Measurements from ENCODE around the gene EIF4A2. TPM values are rescaled to one million over a fixed set of nuclear protein-coding genes. Genes with fewer than 3 reads are reported as not detected.

EIF4A2 gene
- total and polyA plus RNA-seq, 9 of the 15 experiments (the other 6 are each of a cell fraction or from before 2014, with no cell fraction given) = 307 to 754 (median 435) TPM

- TF ChIP-seq, protein P1, sequence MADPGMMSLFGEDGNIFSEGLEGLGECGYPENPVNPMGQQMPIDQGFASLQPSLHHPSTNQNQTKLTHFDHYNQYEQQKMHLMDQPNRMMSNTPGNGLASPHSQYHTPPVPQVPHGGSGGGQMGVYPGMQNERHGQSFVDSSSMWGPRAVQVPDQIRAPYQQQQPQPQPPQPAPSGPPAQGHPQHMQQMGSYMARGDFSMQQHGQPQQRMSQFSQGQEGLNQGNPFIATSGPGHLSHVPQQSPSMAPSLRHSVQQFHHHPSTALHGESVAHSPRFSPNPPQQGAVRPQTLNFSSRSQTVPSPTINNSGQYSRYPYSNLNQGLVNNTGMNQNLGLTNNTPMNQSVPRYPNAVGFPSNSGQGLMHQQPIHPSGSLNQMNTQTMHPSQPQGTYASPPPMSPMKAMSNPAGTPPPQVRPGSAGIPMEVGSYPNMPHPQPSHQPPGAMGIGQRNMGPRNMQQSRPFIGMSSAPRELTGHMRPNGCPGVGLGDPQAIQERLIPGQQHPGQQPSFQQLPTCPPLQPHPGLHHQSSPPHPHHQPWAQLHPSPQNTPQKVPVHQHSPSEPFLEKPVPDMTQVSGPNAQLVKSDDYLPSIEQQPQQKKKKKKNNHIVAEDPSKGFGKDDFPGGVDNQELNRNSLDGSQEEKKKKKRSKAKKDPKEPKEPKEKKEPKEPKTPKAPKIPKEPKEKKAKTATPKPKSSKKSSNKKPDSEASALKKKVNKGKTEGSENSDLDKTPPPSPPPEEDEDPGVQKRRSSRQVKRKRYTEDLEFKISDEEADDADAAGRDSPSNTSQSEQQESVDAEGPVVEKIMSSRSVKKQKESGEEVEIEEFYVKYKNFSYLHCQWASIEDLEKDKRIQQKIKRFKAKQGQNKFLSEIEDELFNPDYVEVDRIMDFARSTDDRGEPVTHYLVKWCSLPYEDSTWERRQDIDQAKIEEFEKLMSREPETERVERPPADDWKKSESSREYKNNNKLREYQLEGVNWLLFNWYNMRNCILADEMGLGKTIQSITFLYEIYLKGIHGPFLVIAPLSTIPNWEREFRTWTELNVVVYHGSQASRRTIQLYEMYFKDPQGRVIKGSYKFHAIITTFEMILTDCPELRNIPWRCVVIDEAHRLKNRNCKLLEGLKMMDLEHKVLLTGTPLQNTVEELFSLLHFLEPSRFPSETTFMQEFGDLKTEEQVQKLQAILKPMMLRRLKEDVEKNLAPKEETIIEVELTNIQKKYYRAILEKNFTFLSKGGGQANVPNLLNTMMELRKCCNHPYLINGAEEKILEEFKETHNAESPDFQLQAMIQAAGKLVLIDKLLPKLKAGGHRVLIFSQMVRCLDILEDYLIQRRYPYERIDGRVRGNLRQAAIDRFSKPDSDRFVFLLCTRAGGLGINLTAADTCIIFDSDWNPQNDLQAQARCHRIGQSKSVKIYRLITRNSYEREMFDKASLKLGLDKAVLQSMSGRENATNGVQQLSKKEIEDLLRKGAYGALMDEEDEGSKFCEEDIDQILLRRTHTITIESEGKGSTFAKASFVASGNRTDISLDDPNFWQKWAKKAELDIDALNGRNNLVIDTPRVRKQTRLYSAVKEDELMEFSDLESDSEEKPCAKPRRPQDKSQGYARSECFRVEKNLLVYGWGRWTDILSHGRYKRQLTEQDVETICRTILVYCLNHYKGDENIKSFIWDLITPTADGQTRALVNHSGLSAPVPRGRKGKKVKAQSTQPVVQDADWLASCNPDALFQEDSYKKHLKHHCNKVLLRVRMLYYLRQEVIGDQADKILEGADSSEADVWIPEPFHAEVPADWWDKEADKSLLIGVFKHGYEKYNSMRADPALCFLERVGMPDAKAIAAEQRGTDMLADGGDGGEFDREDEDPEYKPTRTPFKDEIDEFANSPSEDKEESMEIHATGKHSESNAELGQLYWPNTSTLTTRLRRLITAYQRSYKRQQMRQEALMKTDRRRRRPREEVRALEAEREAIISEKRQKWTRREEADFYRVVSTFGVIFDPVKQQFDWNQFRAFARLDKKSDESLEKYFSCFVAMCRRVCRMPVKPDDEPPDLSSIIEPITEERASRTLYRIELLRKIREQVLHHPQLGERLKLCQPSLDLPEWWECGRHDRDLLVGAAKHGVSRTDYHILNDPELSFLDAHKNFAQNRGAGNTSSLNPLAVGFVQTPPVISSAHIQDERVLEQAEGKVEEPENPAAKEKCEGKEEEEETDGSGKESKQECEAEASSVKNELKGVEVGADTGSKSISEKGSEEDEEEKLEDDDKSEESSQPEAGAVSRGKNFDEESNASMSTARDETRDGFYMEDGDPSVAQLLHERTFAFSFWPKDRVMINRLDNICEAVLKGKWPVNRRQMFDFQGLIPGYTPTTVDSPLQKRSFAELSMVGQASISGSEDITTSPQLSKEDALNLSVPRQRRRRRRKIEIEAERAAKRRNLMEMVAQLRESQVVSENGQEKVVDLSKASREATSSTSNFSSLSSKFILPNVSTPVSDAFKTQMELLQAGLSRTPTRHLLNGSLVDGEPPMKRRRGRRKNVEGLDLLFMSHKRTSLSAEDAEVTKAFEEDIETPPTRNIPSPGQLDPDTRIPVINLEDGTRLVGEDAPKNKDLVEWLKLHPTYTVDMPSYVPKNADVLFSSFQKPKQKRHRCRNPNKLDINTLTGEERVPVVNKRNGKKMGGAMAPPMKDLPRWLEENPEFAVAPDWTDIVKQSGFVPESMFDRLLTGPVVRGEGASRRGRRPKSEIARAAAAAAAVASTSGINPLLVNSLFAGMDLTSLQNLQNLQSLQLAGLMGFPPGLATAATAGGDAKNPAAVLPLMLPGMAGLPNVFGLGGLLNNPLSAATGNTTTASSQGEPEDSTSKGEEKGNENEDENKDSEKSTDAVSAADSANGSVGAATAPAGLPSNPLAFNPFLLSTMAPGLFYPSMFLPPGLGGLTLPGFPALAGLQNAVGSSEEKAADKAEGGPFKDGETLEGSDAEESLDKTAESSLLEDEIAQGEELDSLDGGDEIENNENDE (IDR thresholded peaks at IDR 0.05; ENCODE audit: low read depth, low read length) = no peak
- TF ChIP-seq GATAD2A (IDR thresholded peaks at IDR 0.05) (no peak), IRF2 (CRISPR knock-in tag; IDR thresholded peaks at IDR 0.05) (no peak), ZBTB12 (CRISPR knock-in tag; IDR thresholded peaks at IDR 0.05) (no peak), HDAC6 (IDR thresholded peaks at IDR 0.05; ENCODE audit: low read depth, low read length) (no peak), ATF3 (IDR thresholded peaks at IDR 0.05) (no peak), ATF3 (CRISPR knock-in tag; conservative IDR thresholded peaks at IDR 0.05) (0 out of 2 replicates have a peak, but pooled peaks have one; percentile 29), ZNF354B (CRISPR knock-in tag; IDR thresholded peaks at IDR 0.05) (peak; percentile 27; the same call in 1 of the 2 replicates), MTA1 (IDR thresholded peaks at IDR 0.05; ENCODE audit: borderline replicate concordance) (no peak), PHB (CRISPR knock-in tag; IDR thresholded peaks at IDR 0.05) (0 out of 2 replicates have a peak, but pooled peaks have one; percentile 56), ZSCAN29 (IDR thresholded peaks at IDR 0.05) (no peak), TBL1XR1 (IDR thresholded peaks at IDR 0.05; ENCODE audit: low read length in 2 of 2) (no peak), ZNF644 (tag; IDR thresholded peaks at IDR 0.05; ENCODE audit: low read depth) (no peak), ZNF197 (CRISPR knock-in tag; IDR thresholded peaks at IDR 0.05; ENCODE audit: low read depth) (no peak)
Observed at GRCh38 chr3:186790261-186790981, 7.0 kb downstream of the EIF4A2 start (continued).

All from K562 (cell line).